GM12873 (cell line): Measurements from ENCODE around the gene DOCK2.

Experiments used
- TF ChIP-seq, protein P1 (sequence below): IDR thresholded peaks from 2 replicates; pipeline ENCODE4 v1.5.1; 2012; ENCODE audit warnings: low read depth, mild to moderate bottlenecking, moderate library complexity, low read length, control low read depth; ENCODE audit not compliant: insufficient read depth; ENCODE audit errors: missing control alignments

Gene DOCK2

GRCh38 chr5:169770109-169770508, 133.0 kb downstream of the DOCK2 start:
- TF ChIP-seq, protein P1, sequence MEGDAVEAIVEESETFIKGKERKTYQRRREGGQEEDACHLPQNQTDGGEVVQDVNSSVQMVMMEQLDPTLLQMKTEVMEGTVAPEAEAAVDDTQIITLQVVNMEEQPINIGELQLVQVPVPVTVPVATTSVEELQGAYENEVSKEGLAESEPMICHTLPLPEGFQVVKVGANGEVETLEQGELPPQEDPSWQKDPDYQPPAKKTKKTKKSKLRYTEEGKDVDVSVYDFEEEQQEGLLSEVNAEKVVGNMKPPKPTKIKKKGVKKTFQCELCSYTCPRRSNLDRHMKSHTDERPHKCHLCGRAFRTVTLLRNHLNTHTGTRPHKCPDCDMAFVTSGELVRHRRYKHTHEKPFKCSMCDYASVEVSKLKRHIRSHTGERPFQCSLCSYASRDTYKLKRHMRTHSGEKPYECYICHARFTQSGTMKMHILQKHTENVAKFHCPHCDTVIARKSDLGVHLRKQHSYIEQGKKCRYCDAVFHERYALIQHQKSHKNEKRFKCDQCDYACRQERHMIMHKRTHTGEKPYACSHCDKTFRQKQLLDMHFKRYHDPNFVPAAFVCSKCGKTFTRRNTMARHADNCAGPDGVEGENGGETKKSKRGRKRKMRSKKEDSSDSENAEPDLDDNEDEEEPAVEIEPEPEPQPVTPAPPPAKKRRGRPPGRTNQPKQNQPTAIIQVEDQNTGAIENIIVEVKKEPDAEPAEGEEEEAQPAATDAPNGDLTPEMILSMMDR: no peak

GRCh38 chr5:169772256-169772655, 135.2 kb downstream of the DOCK2 start:
- TF ChIP-seq, protein P1: no peak

GRCh38 chr5:169772688-169773087, 135.6 kb downstream of the DOCK2 start:
- TF ChIP-seq, protein P1: no peak

DNA sequence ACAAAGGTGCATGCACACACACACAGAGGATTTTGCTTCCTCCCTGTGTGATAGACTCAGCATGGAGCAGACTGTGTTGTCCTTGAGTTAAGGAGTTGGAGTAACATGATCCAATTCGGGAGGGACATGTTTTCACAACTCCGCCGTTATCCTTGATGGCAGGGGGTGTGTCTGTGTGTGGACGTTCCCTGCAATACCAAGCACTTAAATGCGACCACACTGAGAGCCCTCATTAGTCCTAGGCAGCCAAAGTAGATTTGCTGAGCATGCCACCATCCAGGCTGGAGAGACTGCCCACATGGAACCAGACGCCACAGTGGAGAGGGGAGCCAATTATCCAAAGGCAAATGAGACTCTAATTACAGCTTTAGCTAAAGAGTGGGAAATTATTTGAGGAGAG, 140.1 kb downstream of the DOCK2 start:
- TF ChIP-seq, protein P1: no peak

- TF ChIP-seq, protein P1: no peak
These were observed 141.8 kb downstream of the DOCK2 start for GRCh38 chr5:169778622-169779596.

DNA sequence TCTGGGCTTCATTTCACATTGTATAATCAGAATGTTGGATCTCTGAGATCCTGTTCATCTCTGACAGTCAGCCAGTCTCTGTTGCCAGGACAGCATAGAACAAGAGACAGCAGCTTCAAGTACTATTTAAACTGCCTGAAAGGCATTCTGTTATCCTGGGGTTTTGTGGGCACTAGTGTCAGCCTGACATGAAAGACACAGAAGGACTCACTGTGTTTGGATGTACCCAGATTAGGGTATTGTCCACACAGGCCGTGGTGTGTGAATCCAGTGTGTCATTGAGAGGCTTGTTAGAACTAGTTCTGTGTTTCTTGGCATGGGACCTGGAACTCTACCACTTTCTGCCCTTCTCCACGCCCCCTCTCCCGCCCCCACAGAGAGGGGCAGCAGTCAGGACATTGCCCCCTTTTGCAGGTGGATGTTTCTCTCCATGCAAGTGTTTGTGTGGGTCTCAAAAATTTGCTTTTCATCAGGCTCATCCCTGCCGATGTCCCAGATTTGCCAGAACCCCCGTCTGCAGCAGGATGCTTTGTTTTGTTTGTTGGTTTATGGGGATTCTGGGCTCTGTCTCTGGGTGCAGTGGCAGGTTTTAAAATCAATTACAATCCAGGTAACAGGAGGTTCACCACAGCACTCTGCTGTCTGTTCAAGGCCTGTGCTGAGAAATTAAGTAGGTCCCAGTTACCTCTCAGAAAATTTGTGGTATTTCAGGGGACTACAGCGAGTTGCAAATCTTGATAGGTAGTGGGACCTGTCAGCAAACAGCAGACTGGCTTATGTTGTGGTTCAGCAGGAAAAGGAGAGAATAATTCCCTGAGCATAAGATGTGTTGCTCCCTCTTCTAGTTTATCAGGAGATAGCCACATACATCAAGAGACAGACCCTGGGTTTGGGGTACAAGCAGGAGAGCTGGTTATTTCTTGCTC, 144.6 kb downstream of the DOCK2 start:
- TF ChIP-seq, protein P1: no peak
